Effector CD8-positive, alpha-beta T cell (primary cell): ENCODE results near the gene FYN.
"Not testable (repeated sequence)": the region's sequence is repeated elsewhere in the genome, so short reads cannot be mapped to it uniquely, and the experiment has no call there.

ENCODE experiments used
- DNase-seq: peaks from one replicate; lab custom pipeline; 2025; lab: John Stamatoyannopoulos, UW

Gene FYN

GRCh38 chr6:111680811-111681609 lies 192.2 kb downstream of the FYN start:
- not testable (repeated sequence) for DNase-seq

- no peak for DNase-seq
These were observed 193.1 kb downstream of the FYN start for GRCh38 chr6:111680015-111680712.

DNA sequence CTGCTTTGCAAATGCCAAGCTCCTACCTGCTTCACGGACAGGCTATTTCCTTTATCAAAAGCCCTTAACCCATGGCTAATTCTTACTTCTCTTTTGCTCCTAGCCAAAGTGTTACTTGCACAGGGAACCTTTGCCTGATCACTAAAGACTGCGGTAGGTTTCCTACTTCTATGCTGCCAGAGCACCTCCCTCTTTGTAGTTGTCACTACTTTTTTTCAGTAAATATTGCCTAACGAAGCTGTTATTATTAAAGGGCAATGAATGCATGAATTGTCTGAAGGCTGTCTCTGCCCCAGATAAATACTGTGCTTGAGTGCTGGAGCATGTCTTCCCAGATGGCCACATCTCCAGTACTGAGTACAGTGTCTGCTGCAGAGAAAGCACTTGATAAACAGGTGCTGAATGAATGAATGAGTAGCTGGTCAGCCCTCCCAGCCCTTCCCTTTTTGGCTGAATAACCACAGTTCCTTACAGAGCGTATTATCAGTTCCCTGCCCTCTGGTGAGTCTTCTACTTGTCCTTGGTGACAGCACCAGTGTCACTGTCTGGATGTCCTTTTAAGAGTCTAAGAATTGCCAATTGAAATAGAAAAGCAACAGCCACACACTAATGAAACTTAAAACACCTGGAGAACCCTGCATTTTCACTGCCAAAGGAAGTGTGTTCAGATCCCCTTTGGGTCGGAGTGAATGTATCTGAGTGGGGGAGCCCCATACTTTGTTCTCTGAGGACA lies 194.0 kb downstream of the FYN start:
- DNase-seq = no peak

DNA sequence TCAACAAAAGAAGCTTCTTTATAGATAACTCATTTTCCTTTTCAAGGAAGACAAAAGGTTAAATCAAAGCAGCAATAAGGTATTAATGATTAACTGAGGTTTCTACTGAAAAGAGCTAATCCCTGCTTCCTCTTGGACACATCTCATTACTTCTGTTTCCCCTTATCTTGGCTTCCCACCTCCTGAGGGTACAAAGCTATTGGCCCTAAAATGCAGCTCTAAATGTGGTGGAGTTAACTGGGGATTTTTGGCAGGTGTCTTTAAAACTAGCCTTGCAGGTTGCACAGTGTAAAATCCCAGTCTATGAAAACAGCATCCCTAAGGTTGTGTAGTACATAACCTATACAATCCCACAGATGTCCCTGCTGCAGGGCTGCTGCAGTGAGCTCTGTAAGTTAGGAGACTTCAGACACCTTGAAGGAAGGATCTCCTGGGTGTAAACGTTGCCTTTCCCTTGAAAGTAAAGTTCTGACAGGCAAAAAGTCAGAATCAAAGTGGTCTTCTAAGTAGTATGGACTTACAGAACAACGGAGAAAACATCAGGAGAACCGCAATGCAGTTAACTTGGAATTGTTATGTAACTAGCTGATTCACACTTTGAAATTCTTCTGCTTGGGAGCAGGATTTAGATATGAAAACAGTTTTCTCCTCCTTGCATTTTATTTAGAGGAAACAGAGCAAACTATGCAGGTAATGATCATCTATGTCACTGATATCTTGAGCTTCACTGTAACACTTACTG lies 195.8 kb downstream of the FYN start:
- DNase-seq = no peak

DNA sequence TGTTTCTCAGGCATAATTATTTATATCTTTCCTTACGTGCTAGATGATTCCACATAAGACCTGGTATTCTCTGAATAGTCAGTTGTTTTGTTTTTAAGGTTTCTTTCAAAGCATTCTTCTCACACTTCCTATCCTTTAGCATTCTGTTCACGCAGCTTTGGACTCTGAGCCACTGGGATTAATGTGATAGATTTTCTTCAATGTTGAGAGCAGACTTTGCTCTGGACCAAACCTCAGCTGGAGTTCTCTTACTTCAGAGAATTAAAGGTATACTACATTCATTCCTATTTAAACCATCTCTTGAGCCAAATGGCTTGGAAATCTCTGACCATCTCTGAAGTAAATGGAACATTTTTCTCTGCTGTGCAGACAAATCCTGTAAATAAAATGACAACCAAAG lies 196.9 kb downstream of the FYN start:
- no peak for DNase-seq

GRCh38 chr6:111674883-111675282 lies 198.4 kb downstream of the FYN start:
- DNase-seq = no peak

DNA sequence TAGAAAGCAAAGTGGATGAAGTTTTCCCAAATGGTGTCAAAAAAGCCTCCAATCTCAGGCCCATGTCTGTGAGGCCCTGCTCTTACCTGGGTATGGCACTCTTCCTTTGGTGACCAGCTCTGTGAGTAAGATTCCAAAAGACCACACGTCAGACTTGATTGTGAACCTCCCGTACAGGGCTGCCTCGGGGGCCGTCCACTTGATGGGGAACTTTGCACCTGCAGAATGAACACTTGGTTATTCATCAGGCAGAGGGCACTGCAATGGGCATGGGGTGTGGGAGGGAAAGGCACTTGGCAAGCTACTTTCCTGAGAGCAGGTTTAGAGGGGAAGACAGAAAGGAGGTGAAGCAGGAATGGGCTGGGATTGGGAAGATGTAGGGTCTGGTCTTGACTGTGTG lies 198.8 kb downstream of the FYN start:
- no peak for DNase-seq

DNA sequence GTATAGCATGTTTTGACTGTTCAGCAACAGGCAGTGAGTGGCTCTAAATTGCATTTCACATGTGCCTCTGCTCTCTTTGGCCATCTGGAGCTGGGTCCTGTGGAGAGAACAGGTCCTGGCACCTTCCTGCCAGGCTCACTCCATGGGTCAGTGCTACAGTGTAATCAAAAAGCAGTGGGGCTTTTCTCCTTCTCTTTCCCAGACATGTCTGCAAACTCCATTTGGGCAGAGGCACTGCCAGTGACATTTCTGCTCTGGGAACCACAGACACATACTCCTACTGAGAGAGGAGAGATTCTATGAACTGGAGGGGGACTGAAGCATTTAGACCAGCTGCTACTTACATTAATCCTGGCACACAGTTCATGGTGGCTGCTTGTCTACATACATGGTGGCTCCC lies 199.3 kb downstream of the FYN start:
- no peak for DNase-seq

DNA sequence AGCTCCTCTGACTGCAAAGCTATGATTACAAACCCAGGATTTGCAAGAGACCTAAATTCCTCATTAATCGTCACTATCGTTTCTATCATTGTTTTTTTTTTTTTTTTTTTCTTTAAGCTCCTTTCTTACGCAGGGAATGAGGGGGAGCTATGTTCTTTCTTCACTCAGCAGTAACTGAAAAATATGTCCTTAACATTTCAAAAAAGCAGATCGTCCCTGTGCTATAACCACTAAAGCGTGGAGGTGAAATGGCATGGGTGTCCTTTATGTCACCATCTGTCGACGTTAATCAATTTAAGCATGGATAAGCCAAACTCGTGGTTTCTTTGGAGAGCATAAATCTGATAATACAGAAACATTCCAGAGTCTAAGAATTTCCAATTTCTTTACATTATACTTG lies 199.7 kb downstream of the FYN start:
- DNase-seq = no peak

DNA sequence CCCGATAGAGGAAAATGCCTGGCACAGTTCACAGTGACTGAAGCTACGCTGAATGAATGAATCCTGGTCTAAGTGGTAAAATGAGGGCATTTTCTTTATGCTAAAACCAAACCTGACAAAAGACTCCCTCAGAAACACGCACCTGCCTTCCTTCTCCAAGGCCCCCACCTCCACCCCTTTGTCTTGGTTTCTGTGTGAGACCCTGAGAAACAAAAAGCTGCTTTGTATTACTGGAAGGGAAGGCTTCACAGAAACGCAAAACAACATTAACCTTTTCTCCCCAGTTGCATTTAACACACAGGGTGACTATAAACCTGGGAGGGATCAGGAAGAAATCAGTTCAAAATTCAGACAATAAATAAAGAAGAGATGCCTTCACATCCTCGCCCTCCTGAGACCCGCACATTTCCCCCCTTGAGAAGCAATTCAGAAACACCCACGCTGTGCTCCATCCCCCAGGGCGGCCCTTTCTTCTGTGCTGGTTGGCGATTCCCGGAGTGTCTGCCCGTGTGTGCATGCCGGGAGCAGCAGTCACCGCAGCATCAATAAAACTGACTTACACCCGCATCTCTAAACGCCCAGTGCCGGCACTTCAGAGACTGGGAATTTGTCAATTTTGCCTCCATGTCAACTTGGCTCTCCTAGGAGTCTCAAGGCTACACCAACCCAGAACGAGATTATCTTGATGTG lies 200.3 kb downstream of the FYN start:
- DNase-seq = no peak

DNA sequence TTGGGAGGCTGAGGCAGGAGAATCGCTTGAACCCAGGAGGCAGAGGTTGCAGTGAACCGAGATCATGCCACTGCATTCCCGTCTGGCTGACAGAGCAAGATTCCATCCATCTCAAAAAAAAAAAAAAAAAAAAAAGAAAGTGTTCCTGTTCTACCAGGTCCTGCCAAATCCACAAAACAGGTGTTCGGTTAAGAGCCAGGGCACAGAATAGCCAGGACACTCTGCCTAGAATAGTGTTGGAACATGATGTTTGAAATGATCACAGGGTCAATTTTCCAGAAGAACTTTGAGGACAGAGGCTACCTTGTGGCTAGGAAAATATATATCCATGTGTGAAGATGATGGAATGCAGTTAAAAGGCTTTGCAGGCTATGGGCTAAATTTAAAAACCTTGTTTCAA lies 203.9 kb downstream of the FYN start:
- no peak for DNase-seq

DNA sequence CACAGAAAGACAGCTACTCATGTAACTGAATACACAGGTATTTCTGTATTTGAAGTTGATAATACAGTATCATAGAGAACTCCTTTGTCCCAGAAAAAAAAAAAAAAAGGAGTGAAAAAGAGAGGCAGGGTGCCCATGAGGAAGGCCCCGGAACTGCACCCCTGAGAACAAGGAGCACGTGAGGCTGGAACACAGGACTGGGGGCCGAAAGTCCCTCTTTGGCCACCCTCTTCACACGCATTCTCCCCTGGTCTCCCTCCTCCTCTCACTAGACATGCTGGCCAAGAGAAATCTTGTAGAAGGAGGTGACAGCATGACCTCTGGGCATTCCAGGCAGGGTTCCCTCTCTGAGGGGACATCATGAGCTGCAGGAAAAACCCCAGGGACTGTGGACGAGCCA lies 204.8 kb downstream of the FYN start:
- no peak for DNase-seq

- no peak for DNase-seq
These were observed 205.3 kb downstream of the FYN start for GRCh38 chr6:111667931-111668330.

DNA sequence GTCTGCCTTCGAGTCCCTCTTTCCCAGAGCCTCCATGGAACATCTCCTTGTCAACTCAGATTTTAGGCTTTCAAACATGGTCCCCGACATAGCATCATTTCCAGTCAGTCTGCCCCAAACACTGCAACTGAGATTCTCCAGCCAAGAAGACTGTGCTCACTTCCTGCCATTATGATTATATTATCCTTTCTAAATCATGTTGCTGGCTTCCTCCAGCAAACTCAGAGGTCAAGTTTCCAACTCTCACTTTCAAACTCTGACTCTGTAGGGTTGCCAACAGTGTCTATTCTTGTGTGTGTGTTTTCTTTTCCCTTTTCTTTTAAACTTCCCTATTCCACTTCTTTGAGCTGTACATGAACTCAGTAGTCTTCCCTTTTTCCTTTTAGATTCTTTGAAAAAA lies 206.4 kb downstream of the FYN start:
- DNase-seq = no peak

GRCh38 chr6:111664565-111665030 lies 208.7 kb downstream of the FYN start:
- DNase-seq = no peak

DNA sequence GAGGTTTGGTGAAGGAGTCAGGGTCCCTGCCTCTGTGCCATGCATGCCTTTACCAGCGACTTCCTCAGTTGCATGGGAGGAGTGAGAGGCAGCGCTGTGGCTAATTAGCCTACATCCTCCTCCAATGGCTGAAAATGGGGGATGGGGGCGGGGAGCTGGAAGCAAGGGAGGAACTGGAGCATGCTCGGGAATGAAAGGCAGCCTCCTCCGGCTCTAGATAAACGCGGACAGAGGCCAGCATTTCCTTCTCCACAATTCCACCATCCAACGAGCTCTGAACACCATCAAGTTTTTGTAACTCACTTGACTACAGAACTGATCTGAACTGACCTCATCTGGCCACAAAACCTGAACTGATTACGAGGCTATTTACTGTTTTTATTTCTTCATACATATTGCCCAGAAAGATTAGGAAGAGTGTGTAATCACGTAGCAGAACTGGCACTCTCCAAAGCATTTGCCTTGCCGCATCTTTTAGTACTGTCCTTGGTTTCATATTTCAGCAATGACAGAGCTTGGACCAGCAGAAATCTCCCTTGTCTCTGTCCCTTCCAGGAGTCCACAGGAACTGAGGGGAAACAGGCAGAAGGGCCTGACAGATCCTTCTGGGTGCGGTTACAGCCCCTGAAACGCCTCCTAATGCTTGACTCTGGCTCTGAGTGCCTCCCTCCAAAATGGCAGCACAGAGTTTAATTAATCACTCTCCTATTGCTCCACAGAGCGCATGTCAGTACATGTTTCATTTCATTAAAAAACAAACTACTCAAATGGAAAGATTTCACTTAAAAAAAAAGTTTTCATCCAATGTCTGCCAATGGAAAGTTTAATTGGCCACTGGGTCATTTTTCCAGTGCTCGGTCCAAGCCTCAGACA lies 209.3 kb downstream of the FYN start:
- no peak for DNase-seq

DNA sequence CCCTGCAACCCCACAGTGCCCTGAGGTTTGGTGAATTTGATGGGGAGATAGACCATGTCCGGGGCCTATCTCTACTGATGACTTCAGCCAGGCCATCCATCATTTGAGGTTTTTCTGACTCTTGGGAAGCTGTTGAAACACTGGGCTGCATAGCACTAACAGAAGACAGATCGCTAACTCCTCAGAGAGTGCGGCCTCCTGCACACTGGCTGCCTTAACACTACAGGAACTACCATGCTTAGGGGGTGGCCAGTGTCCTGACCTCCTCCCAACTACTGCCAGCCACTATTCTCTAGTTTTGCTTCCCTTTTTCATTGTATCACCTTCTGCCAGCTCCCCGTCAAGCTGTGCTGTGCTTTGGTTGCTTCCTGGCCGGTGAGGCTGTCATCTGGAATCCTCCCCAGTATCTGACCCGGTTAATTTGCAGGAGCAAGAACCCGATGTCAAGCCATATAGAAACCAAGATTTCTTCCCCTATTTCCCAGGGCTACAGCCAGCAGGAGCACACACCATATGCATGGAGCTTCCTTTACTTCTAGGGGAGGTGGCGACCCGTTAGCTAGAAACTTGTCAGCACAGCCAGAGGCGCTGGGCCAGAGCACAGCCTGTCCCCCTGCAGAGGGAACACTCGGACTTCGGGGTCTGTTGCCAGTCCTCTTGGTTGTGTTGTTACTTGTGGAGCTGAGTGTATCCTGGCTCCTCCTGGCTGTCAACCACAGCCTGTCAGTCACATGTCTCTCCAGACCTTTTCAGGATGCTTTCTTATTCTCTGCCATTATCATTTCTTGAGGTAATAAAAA lies 210.3 kb downstream of the FYN start:
- no peak for DNase-seq

DNA sequence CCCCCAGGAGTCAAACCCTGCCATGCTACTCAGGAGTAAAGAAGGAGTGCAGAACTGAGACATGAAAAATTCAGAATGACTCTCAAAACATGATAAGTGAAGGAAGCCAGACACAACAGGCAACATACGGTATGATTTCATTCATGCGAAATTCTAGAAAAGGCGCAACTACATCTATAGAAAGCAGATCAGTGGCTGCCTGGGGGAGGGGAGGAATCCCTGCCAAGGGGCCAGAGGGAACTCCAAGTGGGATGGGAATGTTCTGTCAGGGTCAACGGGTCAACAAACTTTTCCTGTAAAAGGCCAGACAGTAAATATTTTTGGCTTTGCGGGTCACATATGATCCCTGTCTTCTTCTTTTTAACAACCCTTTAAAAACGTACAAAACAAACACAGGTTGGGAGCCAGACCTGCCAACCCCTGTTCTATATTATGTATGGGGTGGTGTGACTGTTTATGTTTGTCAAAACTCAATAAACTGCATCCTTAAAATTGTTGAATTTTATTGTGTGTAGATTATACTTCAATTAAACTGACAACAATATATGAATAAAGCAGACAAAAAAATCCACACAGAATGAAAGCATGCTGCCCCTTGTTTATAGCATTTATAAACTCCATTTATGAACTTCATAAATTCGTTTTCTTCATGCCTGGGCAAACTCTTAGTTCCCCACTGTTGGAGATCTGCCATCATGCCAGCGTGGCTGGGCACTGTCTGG lies 211.0 kb downstream of the FYN start:
- no peak for DNase-seq

DNA sequence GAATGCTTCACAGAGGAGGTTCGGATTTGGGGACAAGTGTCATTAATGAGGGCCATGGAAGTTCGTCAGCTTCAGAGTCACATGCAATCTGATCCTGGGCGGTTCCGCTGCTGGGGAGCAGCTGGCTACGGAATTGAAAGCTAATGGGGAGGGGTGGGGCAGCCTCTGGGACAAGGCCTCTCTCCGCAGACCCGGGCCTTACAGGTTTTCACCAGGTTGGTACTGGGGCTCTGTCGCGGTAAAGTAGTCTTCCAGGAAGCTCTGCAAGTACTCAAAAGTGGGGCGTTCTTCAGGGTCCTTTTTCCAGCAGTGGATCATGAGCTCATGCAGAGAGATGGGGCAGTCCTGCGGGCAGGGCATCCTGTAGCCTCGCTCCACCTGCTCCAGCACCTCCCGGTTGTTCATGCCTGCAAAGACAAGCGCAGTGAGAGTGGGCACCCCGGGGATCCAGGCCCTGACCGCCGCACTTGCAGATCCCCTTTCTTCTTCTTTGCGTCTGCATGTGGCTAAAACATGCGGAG lies 211.7 kb downstream of the FYN start:
- DNase-seq = no peak
